ENCODE measurements around the gene ARRDC4. TPM values are rescaled to one million over a fixed set of nuclear protein-coding genes. Genes with fewer than 3 reads are reported as not detected.
A peak's percentile ranks its signal among the peaks of the same experiment; 100 is the strongest.

Gene ARRDC4
- total and polyA plus RNA-seq, 9 of the 15 experiments (the other 6 are each of a cell fraction or from before 2014, with no cell fraction given) = 4.3 to 16.1 (median 14.4) TPM

- WGBS (ENCODE audit: insufficient coverage, low coverage, missing lambda C conversion rate) = 26% methylated on average over 10 of the region's 10 CpGs
- no peak for TF ChIP-seq ZNF583 (CRISPR knock-in tag; IDR thresholded peaks at IDR 0.05)
- TF ChIP-seq FOXJ2 (tag; IDR thresholded peaks at IDR 0.05) = no peak
- no peak for TF ChIP-seq SP1 (CRISPR knock-in tag; IDR thresholded peaks at IDR 0.05)
- no peak for TF ChIP-seq PBX2 (CRISPR knock-in tag; IDR thresholded peaks at IDR 0.05; ENCODE audit: low read depth)
- no peak for TF ChIP-seq PBX2 (tag; conservative IDR thresholded peaks at IDR 0.05; ENCODE audit: low read depth)
- TF ChIP-seq MAFK (IDR thresholded peaks at IDR 0.05; ENCODE audit: low read length) = no peak
- TF ChIP-seq ZNF644 (tag; IDR thresholded peaks at IDR 0.05; ENCODE audit: low read depth) = no peak
- no peak for TF ChIP-seq RBM34 (IDR thresholded peaks at IDR 0.05; ENCODE audit: borderline replicate concordance, insufficient read depth, low read length)
- TF ChIP-seq NR4A1 (CRISPR knock-in tag; IDR thresholded peaks at IDR 0.05) = no peak
- no peak for TF ChIP-seq NR4A1 (tag; IDR thresholded peaks at IDR 0.05)
- TF ChIP-seq, protein P1, sequence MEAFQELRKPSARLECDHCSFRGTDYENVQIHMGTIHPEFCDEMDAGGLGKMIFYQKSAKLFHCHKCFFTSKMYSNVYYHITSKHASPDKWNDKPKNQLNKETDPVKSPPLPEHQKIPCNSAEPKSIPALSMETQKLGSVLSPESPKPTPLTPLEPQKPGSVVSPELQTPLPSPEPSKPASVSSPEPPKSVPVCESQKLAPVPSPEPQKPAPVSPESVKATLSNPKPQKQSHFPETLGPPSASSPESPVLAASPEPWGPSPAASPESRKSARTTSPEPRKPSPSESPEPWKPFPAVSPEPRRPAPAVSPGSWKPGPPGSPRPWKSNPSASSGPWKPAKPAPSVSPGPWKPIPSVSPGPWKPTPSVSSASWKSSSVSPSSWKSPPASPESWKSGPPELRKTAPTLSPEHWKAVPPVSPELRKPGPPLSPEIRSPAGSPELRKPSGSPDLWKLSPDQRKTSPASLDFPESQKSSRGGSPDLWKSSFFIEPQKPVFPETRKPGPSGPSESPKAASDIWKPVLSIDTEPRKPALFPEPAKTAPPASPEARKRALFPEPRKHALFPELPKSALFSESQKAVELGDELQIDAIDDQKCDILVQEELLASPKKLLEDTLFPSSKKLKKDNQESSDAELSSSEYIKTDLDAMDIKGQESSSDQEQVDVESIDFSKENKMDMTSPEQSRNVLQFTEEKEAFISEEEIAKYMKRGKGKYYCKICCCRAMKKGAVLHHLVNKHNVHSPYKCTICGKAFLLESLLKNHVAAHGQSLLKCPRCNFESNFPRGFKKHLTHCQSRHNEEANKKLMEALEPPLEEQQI (IDR thresholded peaks at IDR 0.05) = no peak
- TF ChIP-seq LCOR (CRISPR knock-in tag; IDR thresholded peaks at IDR 0.05) = no peak
- TF ChIP-seq, protein P2, sequence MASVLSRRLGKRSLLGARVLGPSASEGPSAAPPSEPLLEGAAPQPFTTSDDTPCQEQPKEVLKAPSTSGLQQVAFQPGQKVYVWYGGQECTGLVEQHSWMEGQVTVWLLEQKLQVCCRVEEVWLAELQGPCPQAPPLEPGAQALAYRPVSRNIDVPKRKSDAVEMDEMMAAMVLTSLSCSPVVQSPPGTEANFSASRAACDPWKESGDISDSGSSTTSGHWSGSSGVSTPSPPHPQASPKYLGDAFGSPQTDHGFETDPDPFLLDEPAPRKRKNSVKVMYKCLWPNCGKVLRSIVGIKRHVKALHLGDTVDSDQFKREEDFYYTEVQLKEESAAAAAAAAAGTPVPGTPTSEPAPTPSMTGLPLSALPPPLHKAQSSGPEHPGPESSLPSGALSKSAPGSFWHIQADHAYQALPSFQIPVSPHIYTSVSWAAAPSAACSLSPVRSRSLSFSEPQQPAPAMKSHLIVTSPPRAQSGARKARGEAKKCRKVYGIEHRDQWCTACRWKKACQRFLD (CRISPR knock-in tag; IDR thresholded peaks at IDR 0.05) = no peak
- no peak for TF ChIP-seq NCOA2 (IDR thresholded peaks at IDR 0.05; ENCODE audit: partially characterized antibody in 2 of 2)
These were observed 41.2 kb downstream of the ARRDC4 start for GRCh38 chr15:98001663-98002194.

More at GRCh38 chr15:98001663-98002194, 41.2 kb downstream of the ARRDC4 start:
- Histone ChIP-seq H3K9me3 (replicated peaks; ENCODE audit: control insufficient read depth, insufficient read depth, low read depth, low read length) (no peaks in the 10 kb centered on the region; the same call in 1 of the 2 replicates), H3K27me3 (ENCODE audit: control insufficient read depth in 2 of 2, insufficient read depth in 2 of 2, low read length in 2 of 2) (peaks cover 0 to 12% of the 10 kb centered on the region in 2 experiments; a peak in 2 of 5 replicates), H3K4me2 (ENCODE audit: insufficient read depth, low read length) (no peak overlapping the region), H4K20me1 (replicated peaks; ENCODE audit: control insufficient read depth, insufficient read depth, low read length) (no peaks in the 10 kb centered on the region), H3K4me1 (replicated peaks in 1 of 2; ENCODE audit: control insufficient read depth in 2 of 2, insufficient read depth in 2 of 2, low read length in 2 of 2) (no peaks in the 10 kb centered on the region), H3K9ac (ENCODE audit: insufficient read depth in 1 of 2, low read depth in 2 of 2, low read length in 2 of 2) (no peak overlapping the region), H2AFZ (ENCODE audit: low read depth, low read length) (no peak overlapping the region), H3K4me3 (no peak overlapping the region), H3K79me2 (ENCODE audit: control insufficient read depth, insufficient read depth, low read length) (no peaks in the 10 kb centered on the region), H3K36me3 (ENCODE audit: control insufficient read depth, insufficient read depth, low read length) (no peaks in the 10 kb centered on the region), H3K9me1 (ENCODE audit: control insufficient read depth, insufficient read depth, low read length) (no peaks in the 10 kb centered on the region), H3K27ac (ENCODE audit: extremely low read depth, low read depth, low read length) (no peak overlapping the region)
- ChIA-PET CTCF (ENCODE audit: low intra/inter-chr PET ratio) (no interaction called here), POLR2A (no interaction called here)
- ATAC-seq (no peak), FAIRE-seq (peak; percentile 72), DNase-seq (ENCODE audit: extremely low read depth in 1 of 4, low spot score in 3 of 4) (no peak)
- no TSS peak for BruUV-seq (replicated peaks)
- intact Hi-C loops (cut with micrococcal nuclease) (no loop called here), in situ Hi-C loops (cut with MboI) (no loop called here)
